Left ventricle myocardium superior (tissue), 1 donor: ENCODE measurements around the gene SLC2A13. TPM values are rescaled to one million over a fixed set of nuclear protein-coding genes. Genes with fewer than 3 reads are reported as not detected.

Experiments used
- ATAC-seq: fragments of 200-7000 bp; cut with Tn5 transposase; one replicate; pipeline ENCODE4 v1.9.1; 2020; ENCODE audit warnings: mild to moderate bottlenecking, moderate library complexity
- DNase-seq: peaks from one replicate; pipeline ENCODE4 v3.0.0-alpha.2; 2020
- intact Hi-C: fragments of 100-400 bp; cut with micrococcal nuclease; formaldehyde crosslinking; loops from one replicate; pipeline ENCODE4 v1.11.0; 2022
- long read RNA-seq: library from polyadenylated mRNA; unstranded; transcript quantifications from one replicate; pipeline ENCODE4 v2.0.0, GENCODE V29; 2021
- total RNA-seq: library from RNA; stranded (reverse); fragmentation: NEBNext Ultra II Directional; extraction: Animal tissue kit (Norgen Biotek cat#: 25700); gene quantifications from one replicate; pipeline ENCODE4 v1.2.1, GENCODE V29; 2021
- donor health status: DM: no; HTN: yes; CAD: no; lungs with severe emphysema.

Gene SLC2A13
- total RNA-seq = 6.2 TPM
- long read RNA-seq, full-length matches to known transcripts = 6 of 10 reads
- long read RNA-seq, partial matches to known transcripts = 2 of 10 reads
- long read RNA-seq, other reads (novel, unspliced or antisense) = 2 of 10 reads

DNA sequence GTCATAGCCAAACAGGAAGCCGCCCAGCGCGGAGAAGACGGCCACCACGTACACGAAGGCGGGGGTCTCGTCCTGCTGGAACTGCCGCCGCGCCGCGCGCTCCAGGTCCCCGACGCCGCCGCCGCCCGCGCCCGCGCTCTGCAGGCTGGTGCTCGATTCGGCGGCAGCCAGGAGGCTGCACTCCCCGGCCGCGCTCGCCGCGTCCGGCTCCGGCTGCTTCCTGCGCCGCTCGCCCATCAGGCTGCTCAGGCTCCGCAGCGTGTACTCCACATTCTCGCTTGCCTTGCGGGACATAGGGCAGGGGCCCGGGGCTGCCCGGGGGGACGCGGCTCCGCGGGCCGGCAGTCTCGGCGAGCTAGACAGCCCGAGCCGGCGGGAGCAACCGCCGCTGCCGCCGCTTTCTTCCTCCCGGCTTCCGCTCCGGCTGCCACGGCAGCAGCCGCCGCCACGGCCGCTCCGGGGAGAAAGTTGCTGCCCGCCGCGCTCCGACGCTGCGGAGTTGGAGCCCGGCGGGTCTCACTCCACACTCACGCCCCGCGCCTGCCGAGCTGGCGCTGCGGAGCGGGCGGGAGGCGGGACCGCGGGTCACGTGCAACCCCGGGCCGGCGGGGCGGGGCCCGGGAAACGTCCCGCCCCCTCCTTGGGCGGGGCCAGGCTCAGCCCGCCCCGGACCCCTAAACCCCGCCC, at the start of gene SLC2A13:
Gene SLC2A13, minus strand, starts transcription at position 567 of the 687 bp plus-strand sequence. Its CDS starts 273 bp downstream, at position 294.
- DNase-seq (peak; percentile 90), ATAC-seq (peak; percentile 99)
- intact Hi-C loops = loop anchor here (5.0 kb wide), 1 partner anchor 343 kb away; no protein-coding TSS in a partner anchor

DNA sequence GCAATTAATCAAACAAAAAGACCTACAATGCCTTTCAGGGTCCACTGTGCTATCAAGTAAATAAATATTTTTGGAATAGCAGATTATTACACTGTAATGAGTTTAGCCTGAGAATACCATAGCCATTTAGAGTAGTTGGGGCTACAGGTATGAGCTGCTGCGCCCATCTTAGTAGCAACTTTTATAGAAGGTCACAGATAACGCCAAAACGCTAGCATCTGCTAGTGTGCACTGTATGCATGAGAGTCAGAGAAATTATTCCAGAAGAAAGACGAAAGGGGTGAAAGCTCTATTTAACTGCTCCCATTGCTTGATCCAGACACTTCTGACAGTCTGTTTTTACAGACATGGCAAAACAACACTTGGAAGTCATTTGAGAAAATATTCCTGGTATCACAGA, 48.5 kb upstream of the SLC2A13 start:
- intact Hi-C loops = no loop called here
- ATAC-seq (no peak), DNase-seq (no peak)

DNA sequence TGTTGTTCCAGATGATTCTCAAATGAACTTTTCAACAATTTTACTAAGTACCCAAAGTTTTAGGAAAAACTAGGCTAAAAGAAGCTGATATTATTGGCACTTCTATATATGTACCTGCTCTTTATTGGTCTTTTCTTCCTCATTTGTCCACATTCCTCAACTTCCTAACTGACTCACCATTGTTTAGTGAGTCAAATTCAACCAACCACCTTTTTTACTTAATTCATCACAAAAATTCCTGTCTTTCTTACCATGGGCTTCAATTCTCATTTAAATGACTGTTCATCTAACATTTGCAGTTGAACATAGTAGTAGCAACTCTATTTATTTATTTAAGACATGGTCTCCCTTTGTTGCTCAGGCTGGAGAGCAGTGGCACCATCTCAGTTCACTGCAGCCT, 47.6 kb upstream of the SLC2A13 start:
- no peak for ATAC-seq
- no peak for DNase-seq
- intact Hi-C loops = no loop called here

DNA sequence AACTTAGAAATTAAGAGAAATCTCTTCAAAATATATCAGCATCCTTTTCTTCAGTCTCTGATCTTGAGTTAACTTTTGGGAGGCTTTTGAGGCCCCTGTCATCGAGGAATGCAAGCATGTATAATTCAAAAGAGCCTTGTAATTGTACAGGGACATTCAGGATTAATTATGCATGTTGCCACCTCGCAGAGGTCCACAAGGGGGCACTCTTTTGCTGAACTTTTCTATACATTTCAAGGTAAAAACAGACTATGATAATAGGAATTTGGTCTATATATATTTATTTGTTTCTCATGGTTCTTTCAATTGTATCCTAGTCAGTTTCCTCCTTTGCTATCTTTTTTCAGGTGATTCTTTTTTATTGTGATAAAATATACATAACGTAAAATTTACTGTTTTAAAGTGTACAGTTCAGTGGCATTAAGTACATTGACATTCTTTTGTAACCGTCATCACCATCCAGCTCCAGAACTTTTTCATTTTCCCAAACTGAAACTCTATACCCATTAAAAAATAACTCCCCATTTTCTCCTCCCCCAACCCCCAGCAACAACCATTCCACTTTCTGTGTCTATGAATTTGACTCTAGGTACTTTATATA, 47.0 kb upstream of the SLC2A13 start:
- intact Hi-C loops = no loop called here
- ATAC-seq = no peak
- peak; percentile 54 for DNase-seq

DNA sequence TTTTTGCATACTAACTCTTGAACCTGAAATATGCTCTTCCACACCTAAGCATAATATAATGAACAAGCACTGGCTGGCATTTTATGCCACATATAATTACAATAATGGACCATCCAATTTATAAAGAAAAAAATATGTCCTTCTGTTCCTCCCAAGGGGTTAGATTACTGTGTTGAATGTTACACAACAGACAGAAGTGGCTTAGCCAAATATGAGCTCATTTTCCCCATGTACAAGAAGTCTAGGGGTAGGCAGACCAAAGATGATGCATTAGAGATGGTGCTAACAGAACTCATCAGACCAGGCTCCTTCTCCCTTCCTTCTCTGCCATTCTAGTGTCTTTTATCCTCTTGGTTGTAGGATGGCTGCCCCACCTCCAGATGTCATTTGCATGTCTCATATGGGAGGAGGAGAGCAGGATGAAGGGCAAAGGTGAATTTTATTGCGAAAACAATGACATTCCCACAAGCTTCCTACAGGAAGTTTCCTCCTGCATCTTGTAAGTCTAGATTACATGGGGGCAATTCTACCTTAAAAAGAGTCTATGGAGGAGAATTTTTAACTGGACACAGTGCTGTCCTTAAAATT, 43.9 kb upstream of the SLC2A13 start:
- no peak for ATAC-seq
- no peak for DNase-seq
- intact Hi-C loops = no loop called here

DNA sequence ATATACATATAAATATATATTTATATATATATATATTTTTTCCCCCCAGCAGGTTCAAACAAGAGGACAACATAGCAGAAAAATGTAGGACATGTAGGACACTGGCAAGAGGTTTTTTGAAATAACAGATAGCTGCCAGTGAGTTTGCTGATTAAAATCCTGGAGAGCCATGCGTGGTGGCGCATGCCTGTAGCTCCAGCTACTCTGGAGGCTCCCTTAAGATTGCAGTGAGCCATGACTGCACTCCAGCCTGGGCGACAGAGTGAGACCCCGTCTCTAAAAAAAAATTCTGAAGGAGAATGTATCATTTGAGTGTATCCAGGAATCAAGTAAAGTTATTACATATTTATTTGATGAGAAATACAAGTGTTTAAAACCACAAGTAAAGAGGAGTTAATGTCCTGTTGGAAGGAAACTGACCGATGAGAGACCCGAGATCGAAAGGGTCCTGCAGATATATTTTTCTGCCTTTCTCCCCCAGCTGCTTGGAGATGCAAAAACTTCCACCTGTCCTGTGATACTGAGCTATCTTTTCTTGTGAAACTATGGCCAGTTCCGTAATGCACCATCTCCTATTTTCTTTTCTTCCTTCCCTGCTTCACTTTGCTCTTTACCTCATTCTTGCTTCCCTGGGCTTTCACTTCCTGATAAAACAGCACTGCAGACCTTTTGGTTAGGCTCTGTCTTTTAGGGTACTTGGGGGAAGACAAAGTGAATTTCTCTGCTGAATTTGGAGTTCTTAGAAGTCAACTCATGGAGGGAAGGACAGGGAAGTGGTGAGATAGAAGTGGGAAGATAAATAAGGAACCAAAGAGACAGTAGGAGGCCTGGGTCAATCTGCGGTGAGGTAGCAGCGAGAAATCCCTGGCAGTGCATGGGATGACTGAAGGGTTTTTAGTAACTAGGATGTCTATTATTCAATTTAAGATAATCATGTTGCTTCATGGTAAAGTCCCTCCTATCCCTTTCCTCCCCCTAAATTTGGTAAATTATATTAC, 41.2 kb upstream of the SLC2A13 start:
- DNase-seq (no peak), ATAC-seq (peak; percentile 12)
- intact Hi-C loops = no loop called here

DNA sequence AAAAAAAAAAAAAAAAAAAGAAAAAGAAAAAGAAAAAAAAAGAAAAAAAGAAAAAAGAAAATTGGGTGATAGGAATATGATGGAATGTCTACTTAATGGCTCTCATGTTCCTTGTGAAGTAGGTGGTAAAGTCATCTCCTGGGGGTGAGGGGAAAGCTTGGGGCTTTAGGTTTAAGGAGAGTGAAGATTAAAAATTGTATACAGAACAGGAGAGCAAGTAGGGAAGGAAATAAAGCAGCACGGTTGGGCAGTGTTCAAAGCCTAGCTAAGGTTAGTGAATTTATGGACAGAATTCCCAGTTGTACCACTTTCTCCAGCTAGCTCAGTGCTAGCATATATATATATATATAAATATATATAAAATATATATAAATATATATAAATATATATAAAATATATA, 40.0 kb upstream of the SLC2A13 start:
- no peak for ATAC-seq
- no peak for DNase-seq
- intact Hi-C loops = no loop called here

DNA sequence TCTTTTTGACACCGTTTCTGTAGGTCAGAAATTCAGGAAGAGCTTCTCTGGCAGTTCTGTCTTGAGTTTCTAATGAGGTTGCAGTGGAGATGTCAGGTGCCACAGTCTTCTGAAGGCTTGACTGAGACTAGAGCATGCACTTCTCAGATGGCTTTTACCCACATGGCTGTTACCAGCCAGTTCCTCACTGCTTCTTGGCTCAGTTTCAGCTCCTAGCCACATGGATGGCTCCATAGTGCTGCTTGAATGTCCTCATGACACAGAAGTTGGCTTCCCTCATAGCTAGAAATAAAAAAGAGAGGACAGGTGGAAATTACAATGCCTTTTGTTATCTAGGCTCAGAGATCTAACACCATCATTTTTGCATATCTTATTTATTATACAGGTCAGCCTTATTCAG, 38.1 kb upstream of the SLC2A13 start:
- ATAC-seq (no peak), DNase-seq (no peak)
- intact Hi-C loops = no loop called here

DNA sequence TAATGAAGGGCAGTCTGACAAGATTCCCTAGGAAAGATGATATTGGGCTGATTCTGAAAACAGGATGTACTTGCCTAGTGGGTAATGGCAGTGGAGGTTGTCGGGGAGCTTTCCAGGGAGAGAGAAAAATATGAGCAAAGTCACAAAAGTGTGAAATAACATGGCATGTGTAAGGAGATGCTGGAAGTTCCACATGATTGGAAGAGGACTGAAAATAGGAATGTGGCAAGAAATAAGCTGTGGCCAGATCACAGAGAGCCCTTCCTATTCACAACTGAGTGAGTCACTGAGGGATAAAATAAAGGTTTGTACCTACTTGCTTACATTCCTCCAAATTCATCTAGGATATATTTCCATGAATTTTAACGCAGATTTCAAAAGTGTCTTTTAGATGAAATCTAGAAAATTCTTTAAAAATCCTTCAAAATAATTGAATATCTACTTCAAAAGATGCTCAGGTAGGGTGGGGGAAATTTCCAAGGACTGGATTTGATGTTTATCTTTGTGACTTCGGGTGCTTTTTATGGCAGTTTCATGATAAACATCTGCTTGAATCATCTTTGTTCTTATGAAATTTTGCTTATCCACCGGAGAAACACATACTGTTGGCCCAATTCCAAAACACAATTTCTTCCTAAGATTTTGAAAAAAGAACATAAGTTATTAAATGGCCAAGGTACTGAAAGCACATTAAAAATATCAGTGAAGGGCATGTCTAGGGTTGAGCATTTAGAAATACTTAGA, 36.3 kb upstream of the SLC2A13 start:
- intact Hi-C loops = no loop called here
- DNase-seq = no peak
- ATAC-seq = no peak

DNA sequence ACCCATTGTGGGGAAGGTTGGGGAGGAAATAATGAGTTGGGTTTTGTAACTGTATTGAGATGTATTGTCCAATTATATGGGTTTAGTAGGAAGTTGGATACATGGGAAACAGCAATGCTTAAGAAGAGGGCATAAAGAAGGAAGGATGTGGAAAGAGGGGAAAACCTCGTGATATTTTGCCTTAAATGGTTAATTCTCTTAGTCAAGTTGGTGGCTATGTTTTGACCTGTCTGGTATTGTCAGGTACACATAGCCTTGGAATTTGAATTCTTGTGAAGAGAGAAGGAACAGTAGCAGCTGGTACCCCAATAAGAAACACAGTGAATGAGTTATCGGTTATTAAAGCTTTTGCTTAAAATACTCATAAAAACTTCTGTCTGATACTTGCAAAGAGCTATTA, 32.6 kb upstream of the SLC2A13 start:
- intact Hi-C loops = no loop called here
- no peak for ATAC-seq
- no peak for DNase-seq

DNA sequence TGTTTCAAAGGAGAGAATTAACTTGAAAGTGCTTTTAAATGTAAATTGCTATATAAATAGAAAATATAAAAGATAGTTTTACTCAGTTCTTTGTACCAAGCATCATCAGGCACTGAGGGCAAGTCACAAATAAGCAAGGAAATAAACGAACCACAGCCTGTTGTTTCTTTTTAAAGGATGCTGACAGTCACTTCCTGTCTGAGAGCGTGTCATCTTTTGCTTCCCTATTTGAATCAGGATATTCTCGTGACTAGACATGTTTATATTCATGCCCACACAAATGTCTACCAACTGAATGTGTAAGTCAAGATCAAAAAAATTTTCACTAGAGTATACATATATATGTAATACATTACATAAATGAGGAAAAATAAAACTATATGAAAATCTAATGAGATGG, 31.4 kb upstream of the SLC2A13 start:
- ATAC-seq (no peak), DNase-seq (no peak)
- intact Hi-C loops = no loop called here

DNA sequence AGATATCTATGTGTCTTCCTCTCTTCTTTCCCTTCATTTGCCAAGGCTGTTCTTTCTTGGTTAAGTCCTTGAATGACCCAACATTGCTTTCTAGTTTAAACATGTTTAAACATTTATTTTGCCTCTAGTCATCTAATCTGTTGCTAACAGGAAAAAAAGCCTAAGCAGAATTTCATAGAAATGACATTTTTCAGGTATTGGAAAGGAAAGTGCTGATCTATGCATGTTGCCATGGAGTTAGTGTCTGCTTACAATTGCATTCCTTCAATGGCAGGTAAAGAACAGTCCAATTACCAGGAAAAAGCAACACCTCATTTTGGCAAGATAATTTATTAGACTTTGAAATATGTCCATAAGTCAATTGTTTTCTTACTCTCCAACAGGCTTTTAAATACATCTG, 21.5 kb upstream of the SLC2A13 start:
- ATAC-seq (no peak), DNase-seq (no peak)
- intact Hi-C loops = no loop called here

DNA sequence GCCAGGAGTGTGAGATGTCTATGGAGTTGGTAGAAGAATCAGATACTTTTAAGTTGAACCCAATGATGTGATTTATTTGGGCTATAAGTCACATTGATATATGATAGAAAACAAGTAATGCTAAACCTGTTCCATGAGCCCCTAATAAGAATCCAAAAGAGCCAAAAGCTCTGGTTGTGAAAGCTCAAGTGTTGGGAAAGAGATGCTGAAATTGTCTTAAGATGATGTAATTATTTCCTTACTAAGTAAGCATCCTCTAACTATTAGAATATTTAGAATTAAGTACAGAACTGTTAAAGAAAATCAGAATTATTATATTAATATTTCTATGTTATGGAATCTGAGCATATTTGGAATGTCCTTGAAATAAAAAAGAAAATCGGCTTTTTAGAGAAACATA, 17.6 kb upstream of the SLC2A13 start:
- intact Hi-C loops = no loop called here
- ATAC-seq (no peak), DNase-seq (no peak)

DNA sequence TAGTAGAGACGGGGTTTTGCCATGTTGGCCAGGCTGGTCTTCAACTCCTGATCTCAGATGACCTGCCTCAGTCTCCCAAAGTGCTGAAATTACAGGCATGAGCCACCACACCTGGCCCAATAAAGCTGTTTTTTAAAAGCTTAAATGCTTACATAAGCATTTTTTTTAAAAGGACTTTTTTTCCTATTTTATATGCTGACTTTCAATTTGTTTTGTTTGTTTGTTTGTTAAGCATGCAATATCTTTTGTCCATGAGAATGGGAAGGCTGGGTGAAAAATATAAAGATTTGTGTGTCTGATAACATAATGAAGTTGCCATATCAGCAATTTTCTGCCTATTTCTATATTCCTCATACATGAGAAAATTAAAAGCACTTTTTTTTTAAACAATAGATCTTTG, 17.0 kb upstream of the SLC2A13 start:
- no peak for ATAC-seq
- intact Hi-C loops = no loop called here
- no peak for DNase-seq

DNA sequence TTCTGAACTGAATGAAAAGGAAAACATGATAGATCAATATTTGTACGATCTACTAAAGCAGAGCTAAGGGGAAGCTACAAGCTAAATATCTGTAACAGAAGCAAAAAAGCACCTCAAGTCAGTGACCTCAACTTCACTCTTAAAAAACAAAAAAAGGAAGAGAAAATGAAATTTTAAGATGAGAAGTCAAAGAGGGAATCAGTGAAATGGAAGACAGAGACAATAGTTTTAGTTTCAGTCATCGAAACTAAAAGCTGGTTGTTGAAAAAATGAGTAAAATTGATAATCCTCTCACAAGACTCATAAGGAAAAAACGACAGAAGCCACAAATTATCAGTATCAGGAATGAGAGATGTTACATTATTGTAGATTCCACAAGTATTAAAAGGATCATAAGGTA, 11.9 kb upstream of the SLC2A13 start:
- intact Hi-C loops = no loop called here
- ATAC-seq = no peak
- no peak for DNase-seq

DNA sequence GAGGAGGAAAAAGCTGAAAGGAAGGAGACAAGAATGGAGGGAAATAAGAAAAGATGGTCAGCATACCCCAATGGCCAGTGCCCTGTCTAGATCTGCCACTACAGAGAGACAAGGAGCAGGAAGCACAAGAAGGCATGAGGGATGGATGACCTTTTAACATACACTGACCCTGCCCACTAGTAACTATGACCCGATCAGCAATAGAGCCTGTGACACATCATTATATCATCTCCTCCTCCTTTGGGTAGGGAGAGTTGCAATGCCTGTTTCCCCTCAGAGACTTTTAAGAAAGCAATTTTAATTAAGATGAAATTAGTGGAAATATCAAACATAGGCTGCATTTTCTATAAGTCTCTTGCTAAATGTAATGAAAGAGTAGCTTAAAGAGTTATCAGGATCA, 4.7 kb upstream of the SLC2A13 start:
- DNase-seq (no peak), ATAC-seq (no peak)
- intact Hi-C loops = no loop called here

DNA sequence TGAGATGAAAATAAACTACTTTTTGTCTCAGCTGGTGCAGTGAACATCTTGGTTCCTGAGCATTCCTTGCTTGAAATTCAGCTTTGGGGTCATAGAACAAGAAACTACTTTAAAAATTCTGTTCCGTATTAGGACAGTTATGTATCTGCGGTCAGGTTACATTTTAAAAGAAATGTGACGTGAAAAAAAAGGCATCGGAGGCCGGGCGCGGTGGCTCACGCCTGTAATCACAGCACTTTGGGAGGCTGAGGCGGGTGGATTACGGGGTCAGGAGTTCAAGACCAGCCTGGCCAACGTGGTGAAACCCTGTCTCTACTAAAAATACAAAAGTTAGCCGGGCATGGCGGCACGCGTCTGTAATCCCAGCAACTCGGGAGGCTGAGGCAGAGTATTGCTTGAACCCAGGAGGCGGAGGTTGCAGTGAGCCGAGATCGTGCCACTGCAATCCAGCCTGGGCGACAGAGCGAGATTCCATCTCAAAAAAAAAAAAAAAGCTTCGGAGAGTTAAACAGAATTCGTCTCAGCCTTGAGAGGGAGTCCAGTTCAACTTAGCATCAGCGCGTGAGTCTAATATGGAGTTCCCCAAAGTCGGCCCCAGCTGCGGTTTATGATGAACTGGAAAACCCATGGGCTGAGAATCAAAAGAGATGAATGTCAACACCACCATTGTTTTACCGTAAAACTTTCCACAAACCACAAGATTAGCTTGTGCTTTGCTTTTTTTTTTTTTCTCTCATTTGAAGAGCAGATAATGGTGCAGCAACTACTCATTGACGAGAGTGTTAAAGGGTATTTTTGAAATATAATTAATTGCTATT, 2.1 kb upstream of the SLC2A13 start:
- ATAC-seq (no peak), DNase-seq (no peak)
- intact Hi-C loops = loop anchor here (1.0 to 5.0 kb wide), 2 partner anchors 97 to 346 kb away; no protein-coding TSS in a partner anchor
